Measurements from ENCODE around the gene OOSP2.
"Not testable (repeated sequence)": the region's sequence is repeated elsewhere in the genome, so short reads cannot be mapped to it uniquely, and the experiment has no call there.

The OOSP2 gene, protein sequence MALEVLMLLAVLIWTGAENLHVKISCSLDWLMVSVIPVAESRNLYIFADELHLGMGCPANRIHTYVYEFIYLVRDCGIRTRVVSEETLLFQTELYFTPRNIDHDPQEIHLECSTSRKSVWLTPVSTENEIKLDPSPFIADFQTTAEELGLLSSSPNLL

DNA sequence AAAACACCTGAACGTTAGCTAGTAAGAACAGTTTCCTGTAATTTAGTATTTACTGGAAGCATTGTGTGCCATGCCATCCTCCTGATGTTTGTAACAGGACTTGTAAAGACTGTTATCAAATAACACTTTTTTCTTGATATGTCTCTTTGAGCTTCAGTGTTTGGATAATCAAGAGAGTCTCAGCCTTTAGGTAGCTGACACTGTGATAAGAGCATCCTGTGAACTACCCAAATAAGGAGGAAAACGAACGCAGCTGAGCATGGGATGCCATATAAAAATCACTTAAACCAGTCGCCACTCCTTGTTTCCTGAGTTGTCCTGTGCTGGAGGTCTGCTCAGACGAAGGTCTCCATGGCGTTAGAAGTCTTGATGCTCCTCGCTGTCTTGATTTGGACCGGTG lies at the start of gene OOSP2:
Gene OOSP2 (plus strand): TSS at position 301 of the 400 bp plus-strand sequence. CDS start 51 bp downstream, at position 352.
- no peak for DNase-seq

DNA sequence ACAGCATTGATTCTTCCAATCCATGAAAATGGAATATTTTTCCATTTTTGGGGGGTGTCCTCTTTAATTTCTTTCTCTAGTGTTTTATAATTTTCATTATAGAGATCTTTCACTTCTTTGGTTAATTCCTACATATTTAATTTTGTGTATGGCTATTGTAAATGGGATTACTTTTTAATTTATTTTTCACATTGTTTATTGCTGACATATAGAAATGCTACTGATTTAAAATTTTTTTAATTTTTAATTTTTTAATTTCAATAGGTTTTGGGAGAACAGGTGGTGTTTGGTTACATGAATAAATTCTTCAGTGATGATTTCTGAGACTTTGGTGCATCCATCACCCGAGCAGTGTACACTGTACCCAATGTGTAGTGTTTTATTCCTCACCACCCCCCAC lies 49.8 kb upstream of the OOSP2 start:
- DNase-seq: no peak

DNA sequence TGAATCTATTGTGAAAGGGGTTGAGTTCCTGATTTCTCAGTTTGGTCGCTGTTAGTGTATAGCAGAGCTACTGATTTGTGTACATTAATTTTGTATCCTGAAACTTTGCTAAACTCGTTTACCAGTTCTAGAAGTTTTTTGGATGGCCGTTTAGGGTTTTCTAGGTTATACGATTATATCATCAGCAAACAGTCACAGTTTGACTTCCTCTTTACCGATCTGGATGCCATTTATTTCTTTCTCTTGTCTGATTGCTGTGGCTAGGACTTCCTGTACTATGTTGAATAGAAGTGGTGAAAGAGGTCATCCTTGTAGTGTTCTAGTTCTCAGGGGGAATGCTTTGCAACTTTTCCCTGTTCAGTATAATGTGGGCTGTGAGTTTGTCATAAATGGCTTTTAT lies 47.8 kb upstream of the OOSP2 start:
- DNase-seq: peak; percentile 75

DNA sequence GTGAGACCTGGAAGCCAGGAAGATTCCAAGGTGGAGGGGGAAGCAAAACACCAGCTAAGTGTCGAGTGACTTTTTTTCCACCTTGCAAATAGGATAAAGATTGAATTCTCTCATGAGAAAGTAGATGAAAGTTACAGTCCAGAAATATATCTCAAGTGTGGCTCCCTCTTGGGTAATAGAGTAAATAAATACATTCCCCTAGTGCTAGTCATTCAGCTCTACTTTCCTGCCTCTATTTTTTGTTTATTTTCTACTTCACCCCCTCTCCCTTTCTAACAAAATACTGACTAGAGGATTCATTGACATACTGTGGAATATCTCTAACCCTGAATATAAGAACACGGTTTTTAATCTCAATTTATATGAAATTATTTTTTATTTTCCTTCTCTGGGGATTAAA lies 42.4 kb upstream of the OOSP2 start:
- DNase-seq: no peak

DNA sequence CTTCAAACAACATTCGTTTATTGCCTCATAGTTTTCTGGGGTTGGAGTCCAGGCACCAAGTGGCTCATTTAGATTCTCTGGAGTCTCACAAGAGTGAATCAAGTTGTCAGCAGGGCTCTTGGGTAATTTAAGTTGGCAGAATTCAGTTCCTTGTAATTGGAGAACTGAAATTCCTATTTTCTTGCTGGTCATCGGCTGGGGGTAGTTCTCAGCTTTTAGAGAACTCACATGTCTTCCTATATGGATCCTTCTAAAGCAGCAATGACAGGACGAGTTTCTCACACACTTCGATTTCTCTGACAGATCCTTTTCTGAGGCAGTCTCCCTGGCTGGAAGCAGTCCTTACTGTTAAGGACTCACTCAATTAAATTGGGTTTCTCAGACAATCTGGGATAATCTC lies 40.5 kb upstream of the OOSP2 start:
- DNase-seq: no peak

DNA sequence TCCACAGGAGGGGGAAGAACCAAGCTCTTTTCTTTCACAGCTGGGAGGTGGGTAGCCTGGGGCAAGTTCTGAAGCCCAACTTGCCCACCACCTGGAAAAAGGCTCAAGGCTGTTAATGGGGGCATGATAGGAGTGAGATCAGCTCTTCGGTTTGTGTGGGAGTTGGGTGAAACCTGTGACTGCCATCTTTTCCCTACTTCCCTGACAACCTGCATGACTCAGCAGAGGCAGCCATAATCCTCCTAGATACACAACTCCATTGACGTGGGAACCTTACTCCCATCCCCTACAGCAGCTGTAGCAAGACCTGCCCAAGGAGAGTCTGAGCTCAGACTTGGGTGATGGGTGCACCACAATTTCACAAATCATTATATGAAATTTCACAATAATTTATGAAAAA lies 36.5 kb upstream of the OOSP2 start:
- no peak for DNase-seq

DNA sequence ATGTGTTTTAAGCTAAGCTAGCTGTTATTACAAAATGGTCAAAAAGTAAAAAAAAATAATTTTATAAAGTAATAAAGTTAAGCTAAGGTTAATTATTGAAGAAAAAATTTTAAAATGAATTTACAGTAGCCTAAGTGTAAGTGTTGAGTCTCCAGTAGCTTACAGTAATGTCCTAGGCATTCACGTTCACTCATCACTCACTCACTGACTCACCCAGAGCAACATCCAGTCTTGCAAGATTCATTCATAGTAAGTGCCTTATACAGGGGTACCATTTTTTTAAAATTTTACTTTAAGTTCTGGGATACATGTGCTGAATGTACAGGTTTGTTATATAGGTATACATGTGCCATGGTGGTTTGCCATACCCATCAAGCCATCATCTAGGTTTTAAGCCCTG lies 34.8 kb upstream of the OOSP2 start:
- DNase-seq: no peak

DNA sequence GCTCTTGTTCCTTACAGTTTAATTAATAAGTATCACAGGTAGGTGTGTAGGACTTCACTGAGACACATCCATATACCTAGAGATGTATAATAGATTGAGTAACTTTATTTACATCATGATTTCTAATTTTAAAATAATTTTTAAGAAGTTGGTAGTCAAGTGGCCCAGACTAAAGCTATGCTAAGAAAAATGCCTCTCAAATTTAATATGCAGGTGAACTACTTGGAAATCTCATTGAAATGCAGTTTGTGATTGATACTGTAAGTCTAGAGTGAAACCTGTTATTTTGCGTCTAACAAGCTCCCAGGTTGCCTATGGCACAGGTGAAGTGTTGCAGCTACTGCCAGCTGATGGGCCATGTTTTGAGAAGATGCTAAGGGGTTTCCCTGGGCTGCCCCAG lies 23.3 kb upstream of the OOSP2 start, which contains the start of gene OOSP4B:
Gene OOSP4B (plus strand): TSS at position 301 of the 400 bp plus-strand sequence.
- no peak for DNase-seq

DNA sequence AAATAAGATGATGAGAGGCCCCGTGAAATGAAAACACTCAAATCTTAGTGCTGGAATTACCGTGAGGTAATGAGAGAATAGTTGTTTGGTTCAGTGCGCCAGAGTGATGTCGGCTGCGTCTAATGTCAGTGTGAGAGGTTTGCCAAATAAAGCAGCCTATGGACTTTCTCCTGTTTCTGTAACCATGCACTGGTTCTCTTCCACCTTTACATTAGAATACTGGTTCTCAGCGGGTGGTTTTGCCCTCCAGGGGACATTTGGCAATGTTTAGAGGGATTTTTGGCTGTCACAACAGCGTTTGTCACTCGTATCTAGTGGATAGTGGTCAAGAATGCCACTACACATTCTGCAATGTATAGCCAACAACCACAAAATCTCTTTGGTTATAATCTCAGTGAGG lies 22.2 kb upstream of the OOSP2 start:
- peak; percentile 48 for DNase-seq

DNA sequence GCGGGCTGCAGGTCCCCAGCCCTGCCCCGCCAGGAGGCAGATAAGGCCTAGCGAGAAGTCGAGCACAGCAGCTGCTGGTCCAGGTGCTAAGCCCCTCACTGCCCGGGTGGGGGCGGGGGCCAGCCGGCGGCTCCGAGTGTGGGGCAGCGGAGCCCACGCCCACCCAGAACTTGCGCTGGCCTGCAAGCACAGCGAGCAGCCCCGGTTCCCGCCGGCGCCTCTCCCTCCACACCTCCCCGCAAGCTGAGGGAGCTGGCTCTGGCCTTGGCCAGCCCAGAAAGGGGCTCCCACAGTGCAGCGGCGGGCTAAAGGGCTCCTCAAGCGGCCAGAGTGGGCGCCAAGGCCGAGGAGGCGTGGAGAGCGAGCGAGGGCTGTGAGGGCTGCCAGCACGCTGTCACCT lies 19.8 kb upstream of the OOSP2 start:
- DNase-seq: not testable (repeated sequence)

DNA sequence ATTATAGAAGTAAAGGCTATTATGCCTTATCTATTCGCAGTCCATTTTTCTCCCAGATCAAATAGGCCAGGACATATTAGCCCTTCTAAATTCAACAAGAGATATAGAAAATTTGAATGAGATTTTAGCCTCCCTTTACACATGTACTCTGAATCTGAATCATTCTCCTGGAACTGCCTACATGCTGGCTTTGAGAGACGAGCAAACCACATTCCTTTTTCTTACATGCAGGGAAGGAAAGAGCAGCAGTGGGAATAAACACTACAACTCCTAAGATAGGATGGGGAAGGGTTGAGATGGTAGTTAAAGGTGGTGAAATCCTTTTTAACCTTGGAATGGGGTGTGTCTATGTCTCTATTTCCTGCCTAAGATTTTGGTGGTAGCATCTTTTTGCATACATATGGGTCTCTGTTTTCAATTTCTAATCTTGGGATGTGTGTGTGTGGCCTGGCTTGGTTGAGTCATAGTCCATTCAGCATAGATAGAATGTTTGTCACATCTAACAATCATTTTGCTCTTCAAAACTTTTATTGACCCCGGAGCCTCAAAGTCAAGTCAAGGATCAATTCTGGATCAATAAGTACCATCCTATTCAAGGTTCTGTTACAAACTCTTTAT lies 11.1 kb upstream of the OOSP2 start:
- DNase-seq: no peak

DNA sequence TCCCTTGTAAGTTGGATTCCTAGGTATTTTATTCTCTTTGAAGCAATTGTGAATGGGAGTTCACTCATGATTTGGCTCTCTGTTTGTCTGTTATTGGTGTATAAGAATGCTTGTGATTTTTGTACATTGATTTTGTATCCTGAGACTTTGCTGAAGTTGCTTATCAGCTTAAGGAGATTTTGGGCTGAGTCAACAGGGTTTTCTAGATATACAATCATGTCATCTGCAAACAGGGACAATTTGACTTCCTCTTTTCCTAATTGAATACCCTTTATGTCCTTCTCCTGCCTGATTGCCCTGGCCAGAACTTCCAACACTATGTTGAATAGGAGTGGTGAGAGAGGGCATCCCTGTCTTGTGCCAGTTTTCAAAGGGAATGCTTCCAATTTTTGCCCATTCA lies 10.2 kb downstream of the OOSP2 start:
- not testable (repeated sequence) for DNase-seq

DNA sequence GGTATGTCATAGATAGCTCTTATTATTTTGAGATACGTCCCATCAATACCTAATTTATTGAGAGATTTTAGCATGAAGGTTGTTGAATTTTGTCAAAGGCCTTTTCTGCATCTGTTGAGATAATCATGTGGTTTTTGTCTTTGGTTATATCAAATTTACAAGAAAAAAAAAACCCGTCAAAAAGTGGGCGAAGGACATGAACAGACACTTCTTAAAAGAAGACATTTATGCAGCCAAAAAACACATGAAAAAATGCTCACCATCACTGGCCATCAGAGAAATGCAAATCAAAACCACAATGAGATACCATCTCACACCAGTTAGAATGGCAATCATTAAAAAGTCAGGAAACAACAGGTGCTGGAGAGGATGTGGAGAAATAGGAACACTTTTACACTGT lies 10.6 kb downstream of the OOSP2 start:
- DNase-seq: not testable (repeated sequence)

DNA sequence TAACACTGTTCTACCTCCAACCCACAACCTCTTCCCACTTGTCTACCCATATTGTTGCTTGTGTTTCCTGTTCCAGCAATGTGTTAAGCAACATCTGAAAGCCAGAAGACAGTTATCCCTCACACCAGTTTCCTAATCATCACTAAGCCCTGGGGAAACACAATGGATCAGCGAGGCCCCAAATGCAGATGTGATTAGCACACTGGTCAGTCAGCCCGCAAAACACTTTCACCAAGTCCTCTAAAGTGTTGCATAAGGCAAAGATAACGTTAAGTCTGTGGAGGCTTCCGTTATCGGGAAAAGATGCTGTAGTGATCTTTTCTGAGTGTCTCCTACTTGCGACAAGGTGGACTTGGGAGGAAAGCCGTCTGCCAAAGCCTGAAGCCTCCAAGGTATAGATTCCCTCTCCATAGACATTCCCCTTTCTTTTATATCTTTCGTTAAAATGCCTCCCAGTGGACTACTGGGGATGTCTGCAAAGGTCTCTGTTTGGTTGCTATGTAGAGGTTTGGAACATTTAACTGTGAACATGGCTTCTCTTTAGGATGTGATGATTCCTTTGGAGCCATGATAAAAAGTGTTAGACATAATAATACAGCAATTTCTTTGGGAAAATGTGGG lies 16.2 kb downstream of the OOSP2 start, which contains the start of gene MS4A3:
Gene MS4A3 (plus strand): TSS at position 317 of the 621 bp plus-strand sequence. CDS start 4,496 bp downstream, outside the sequence.
- peak; percentile 83 for DNase-seq

DNA sequence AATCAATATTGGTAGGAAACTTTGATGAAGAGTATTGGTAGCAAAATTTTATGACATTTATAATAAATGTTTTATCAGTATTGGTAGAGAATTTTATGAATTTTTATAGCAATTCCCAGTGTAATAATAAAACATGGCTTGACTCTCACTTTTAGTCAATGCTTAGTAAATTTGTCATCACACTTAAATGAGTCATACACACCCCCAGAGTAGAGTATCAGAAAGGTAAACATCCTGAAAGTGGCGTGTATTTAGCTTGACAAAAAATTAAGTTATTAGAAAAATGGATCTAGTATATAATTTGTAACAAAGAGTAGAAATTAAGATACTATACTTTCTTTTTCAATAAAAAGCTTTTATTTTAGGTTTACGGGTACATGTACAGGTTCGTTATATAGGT lies 18.8 kb downstream of the OOSP2 start:
- no peak for DNase-seq

DNA sequence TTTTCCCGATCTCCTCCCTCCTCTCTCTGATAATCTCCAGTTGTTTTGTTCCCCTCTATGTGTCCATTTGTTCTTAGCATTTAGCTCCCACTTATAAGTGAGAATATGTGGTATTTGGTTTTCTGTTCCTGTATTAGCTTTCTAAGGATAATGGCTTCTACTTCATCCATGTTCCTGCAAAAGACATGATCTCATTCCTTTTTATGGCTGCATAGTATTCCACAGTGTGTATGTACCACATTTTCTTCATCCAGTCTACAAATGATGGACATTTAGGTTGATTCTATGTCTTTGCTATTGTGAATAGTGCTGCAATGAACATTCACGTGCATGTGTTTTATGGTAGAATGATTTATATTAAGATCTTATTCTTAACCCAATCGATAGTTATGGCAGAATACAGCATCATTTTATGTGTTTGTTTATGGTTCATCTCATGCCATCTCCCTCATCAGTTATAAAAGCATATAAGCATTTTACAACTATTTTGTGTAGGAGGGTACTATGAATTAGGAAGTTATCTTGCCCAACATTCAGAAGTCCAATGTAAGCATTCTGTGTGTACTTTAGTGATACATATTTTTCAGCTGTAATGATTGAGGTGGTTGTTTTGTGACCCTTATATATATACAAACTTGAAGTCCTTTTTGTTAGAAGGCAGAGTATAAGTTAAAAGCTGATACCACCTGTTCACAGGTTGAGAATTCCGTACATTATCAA lies 19.5 kb downstream of the OOSP2 start:
- no peak for DNase-seq

DNA sequence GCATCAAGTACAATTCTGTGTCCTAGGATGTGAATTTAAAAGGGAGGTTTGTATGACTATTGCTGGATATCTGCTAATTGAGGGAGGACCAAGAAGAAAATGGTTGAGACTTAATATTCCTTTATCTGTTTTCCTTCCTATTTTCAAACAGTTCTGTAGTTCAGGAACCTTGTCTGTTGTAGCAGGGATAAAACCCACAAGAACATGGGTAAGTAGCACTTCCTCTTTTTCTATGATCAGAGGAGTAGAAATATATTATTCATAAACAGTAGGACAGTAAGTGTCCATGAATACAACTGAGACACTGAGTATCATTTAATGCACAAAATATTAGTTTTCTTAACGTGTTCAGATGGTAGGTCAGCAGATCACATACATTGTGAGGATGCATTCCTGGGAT lies 23.9 kb downstream of the OOSP2 start:
- DNase-seq: peak; percentile 85

DNA sequence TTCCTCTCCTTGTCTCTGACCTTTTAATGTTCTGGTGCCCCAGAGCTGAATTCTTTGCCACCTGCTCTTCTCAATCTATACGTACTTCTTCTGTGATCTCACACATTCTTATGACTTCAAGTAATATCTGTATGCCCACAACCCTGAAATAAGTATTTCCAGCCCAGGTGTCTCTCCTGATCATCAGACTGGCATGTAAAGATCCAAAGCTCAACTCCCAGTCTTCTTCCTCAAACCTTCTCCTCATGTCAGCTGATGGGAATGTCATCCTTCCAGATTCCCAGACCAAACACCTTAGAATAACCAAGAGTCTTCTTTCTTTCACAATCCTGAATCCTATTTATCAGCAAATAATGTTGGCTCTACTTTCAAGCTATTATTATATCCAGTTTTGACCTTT lies 25.6 kb downstream of the OOSP2 start:
- no peak for DNase-seq

DNA sequence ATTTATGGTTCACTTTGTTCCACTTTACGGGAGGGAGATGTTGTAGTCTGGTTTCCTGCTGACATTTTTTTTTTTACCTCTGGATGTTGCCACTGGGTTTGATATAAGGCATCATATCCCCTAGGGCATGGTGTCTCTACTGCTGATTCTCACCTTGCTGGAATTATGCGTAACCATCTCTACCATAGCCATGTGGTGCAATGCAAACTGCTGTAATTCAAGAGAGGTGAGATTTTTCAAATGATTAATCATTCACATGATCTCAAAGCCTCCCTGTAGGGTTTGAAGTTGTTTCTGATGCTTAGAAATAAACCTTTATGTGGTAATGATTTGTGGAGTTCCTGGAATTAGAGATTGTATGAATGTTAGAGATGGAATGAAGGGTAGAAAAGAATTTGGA lies 29.2 kb downstream of the OOSP2 start:
- no peak for DNase-seq

DNA sequence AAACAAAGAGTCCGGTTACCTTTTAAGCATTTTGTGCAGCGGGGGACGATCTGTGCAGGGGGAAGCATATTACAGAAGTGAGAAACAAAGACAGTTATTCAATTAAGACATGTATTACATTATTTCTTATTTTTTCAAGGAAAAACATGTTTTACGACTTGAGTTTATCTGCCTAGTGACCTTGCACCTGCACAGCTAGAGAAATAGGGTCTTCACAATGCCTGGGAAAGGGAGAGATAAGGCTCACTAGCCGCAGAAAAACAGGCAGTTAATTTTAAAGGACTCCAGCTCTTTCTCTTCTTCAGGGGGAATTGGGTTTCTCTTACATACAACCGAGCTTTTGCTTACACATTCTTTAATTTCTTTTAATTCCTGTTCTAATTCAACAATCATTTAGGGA lies 31.4 kb downstream of the OOSP2 start:
- DNase-seq: peak; percentile 25

DNA sequence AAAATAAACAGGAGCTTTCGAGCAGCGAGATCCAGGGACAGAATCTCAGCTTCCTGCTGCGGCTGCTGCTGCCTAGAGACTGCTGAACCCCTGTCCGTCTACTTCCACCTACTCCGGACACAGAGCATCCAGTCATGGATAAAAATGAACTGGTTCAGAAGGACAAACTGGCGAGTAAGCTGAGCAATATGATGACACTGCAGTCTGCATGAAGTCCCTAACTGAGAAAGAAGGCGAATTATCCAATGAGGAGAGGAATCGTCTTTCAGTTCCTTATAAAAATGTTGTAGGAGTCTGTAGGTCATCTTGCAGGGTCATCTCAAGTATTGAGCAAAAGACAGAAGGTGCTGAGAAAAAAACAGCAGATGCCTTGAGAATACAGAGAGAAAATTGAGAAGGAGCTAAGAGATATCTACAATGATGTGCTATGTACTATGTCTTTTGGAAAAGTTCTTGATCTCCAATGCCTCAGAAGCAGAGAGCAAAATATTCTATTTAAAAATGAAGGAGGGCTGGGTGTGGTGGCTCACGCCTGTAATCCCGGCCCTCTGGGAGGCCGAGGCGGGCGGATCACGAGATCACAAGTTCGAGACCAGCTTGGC lies 37.1 kb downstream of the OOSP2 start:
- no peak for DNase-seq

DNA sequence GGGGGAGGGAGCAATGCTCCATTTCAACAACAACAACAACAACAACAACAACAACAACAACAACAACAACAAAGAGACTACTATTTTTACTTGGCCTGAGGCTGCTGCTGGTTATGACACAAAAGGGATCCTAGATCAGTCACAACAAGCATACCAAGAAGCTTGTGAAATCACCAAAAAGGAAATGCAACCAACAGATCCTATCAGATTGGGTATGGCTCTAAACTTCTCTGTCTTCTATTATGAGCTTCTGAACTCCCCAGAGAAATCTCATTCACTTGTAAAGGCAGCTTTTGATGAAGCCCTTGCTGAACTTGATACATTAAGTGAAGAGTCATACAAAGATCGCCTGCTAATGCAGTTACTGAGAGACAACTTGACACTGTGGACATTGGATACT lies 37.8 kb downstream of the OOSP2 start:
- DNase-seq: peak; percentile 68

DNA sequence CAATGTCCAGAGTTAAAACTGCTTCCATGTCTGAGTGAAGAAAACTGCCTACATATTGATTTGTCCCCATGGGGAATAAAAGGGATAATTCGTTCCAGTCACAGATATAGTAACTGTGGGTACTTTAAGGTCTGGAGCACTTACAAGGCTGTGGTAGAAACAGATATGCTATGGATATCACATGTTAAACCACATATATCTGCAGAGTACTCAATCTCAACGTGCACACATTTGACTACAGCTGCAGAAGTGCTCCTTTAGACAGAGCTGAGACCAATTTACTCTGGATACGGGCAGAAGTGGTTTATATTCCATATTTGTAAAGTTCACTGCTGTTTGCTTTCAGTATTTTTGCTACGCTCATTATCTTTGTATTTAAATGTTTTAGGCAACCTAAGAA lies 38.5 kb downstream of the OOSP2 start:
- peak; percentile 82 for DNase-seq

All from hematopoietic multipotent progenitor cell treated with erythropoietin and hydrocortisone succinate and interleukin-3 and kit ligand, for 4 days (in vitro differentiated cells).